ENCODE data around the gene SPEG. TPM values are rescaled to one million over a fixed set of nuclear protein-coding genes. Genes with fewer than 3 reads are reported as not detected.

SPEG gene
- total RNA-seq, 2 donors from 2014 or later: 30.7 to 53.4 TPM

- WGBS: 7% methylated on average over 69 of the region's 98 CpGs
- peak within 1 kb of the TSS; percentile 21 to 24 for H3K4me3 ChIP-seq
- DNase-seq (ENCODE audit: low spot score): no peak
- peak within 1 kb of the TSS; percentile 62 to 67 for H3K27ac ChIP-seq
- H3K4me1 ChIP-seq (replicated peaks): no peaks in the 10 kb centered on the region
- H3K36me3 ChIP-seq: no peaks in the 10 kb centered on the region
- peaks cover 2% of the 10 kb centered on the region for H3K27me3 ChIP-seq (replicated peaks; ENCODE audit: insufficient read depth)
- intact Hi-C loops (cut with DNase I): no loop called here
- peak; percentile 35 for TF ChIP-seq POLR2AphosphoS5 (IDR thresholded peaks at IDR 0.05)
- TF ChIP-seq, protein P1, sequence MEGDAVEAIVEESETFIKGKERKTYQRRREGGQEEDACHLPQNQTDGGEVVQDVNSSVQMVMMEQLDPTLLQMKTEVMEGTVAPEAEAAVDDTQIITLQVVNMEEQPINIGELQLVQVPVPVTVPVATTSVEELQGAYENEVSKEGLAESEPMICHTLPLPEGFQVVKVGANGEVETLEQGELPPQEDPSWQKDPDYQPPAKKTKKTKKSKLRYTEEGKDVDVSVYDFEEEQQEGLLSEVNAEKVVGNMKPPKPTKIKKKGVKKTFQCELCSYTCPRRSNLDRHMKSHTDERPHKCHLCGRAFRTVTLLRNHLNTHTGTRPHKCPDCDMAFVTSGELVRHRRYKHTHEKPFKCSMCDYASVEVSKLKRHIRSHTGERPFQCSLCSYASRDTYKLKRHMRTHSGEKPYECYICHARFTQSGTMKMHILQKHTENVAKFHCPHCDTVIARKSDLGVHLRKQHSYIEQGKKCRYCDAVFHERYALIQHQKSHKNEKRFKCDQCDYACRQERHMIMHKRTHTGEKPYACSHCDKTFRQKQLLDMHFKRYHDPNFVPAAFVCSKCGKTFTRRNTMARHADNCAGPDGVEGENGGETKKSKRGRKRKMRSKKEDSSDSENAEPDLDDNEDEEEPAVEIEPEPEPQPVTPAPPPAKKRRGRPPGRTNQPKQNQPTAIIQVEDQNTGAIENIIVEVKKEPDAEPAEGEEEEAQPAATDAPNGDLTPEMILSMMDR (IDR thresholded peaks at IDR 0.05): no peak
- no peak for TF ChIP-seq POLR2A (IDR thresholded peaks at IDR 0.05)
- H3K9me3 ChIP-seq: no peaks in the 10 kb centered on the region
Measured at GRCh38 chr2:219418155-219419011, 16.3 kb upstream of the SPEG start, which contains the start of gene DES. Gene DES, plus strand, starts transcription at chr2:219418377. Its CDS starts 86 bp downstream, at chr2:219418463.

- TF ChIP-seq POLR2AphosphoS5 (IDR thresholded peaks at IDR 0.05): no peak
- TF ChIP-seq, protein P1 (IDR thresholded peaks at IDR 0.05): no peak
- no peak for TF ChIP-seq POLR2A (IDR thresholded peaks at IDR 0.05)
- intact Hi-C loops (cut with DNase I): no loop called here
- Histone ChIP-seq H3K27me3 (replicated peaks; ENCODE audit: insufficient read depth) (peaks cover 2% of the 10 kb centered on the region), H3K36me3 (no peaks in the 10 kb centered on the region), H3K27ac (peak overlapping the region; percentile 62 to 67), H3K4me1 (replicated peaks) (no peaks in the 10 kb centered on the region), H3K9me3 (no peaks in the 10 kb centered on the region), H3K4me3 (peak overlapping the region; percentile 21 to 24)
- 44% methylated on average over 6 of the region's 12 CpGs for WGBS
- DNase-seq (ENCODE audit: low spot score): no peak
Measured at GRCh38 chr2:219419012-219419324, 15.7 kb upstream of the SPEG start.

DNA sequence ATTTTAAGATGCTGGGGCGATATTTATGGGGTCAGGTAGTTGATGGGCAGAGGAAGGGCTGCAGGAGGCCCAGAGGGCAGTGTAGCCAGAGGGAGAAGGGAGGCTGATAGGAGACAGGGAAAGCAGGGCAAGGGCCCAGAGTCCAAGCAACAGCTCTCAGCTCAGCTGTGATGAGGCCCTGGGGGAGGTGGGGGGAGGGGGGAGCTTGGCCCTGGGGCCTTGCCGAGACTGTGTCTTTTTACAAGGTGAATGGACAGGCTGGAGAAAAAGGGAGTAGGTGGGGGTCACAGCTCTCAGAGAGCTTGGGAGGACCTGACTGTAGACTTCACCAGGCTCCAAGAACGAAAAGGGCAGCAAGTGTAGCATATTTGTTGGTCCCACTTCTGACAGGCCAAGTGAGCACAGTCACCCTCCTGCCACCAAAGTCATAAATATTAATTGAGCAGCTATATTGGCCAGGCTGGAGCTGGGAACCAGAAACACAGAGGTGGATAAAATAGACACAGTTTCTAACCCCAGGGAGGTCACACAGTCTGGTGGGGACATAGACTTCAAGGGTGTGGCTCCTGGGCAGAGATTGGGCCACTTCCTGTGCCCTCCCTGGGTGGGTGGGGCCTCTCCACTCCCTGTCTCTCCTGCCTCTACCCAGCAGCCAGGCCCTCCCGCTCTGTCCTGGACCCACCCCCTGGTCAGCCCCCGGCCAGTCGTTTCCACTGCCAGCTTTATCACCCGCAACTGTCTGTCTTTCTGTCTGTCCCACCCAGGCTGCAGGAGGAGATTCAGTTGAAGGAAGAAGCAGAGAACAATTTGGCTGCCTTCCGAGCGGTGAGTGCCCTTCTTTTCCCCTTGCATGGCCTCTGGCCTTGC is 15.1 kb upstream of the SPEG start:
- no peak for DNase-seq (ENCODE audit: low spot score)
- no peak for TF ChIP-seq POLR2A (IDR thresholded peaks at IDR 0.05)
- TF ChIP-seq, protein P1 (IDR thresholded peaks at IDR 0.05): no peak
- TF ChIP-seq POLR2AphosphoS5 (IDR thresholded peaks at IDR 0.05): no peak
- WGBS: 75% methylated on average over 8 of the region's 9 CpGs
- Histone ChIP-seq H3K9me3 (no peaks in the 10 kb centered on the region), H3K36me3 (no peaks in the 10 kb centered on the region), H3K4me1 (replicated peaks) (no peaks in the 10 kb centered on the region), H3K4me3 (peak overlapping the region; percentile 21 to 24), H3K27me3 (replicated peaks; ENCODE audit: insufficient read depth) (peaks cover 2% of the 10 kb centered on the region), H3K27ac (peak overlapping the region; percentile 62 to 67)
- intact Hi-C loops (cut with DNase I): no loop called here

GRCh38 chr2:219420687-219421086 is 14.0 kb upstream of the SPEG start:
- 79% methylated on average over 8 of the region's 8 CpGs for WGBS
- intact Hi-C loops (cut with DNase I): no loop called here
- TF ChIP-seq, protein P1 (IDR thresholded peaks at IDR 0.05): no peak
- TF ChIP-seq POLR2A (IDR thresholded peaks at IDR 0.05): no peak
- TF ChIP-seq POLR2AphosphoS5 (IDR thresholded peaks at IDR 0.05): no peak
- H3K4me3 ChIP-seq: peak overlapping the region; percentile 21 to 24
- H3K4me1 ChIP-seq (replicated peaks): no peaks in the 10 kb centered on the region
- no peaks in the 10 kb centered on the region for H3K9me3 ChIP-seq
- no peaks in the 10 kb centered on the region for H3K36me3 ChIP-seq
- DNase-seq (ENCODE audit: low spot score): no peak
- peak overlapping the region; percentile 57 to 62 for H3K27ac ChIP-seq
- peaks cover 2% of the 10 kb centered on the region for H3K27me3 ChIP-seq (replicated peaks; ENCODE audit: insufficient read depth)

All from prostate gland (tissue), 2 donors.